Lower leg skin (tissue), 3 donors: ENCODE data around the gene PPEF2.

Source experiments
- POLR2A ChIP-seq, 2 donors: fragments of 450-650 bp; IDR thresholded peaks; one replicate each; pipeline ENCODE4 v1.6.1; 2016 to 2017; ENCODE audit warnings: antibody characterized with exemption in 2 of 2, mild to moderate bottlenecking in 1 of 2, moderate library complexity in 1 of 2
- TF ChIP-seq, protein P1 (sequence below), 3 donors: fragments of 450-650 bp; IDR thresholded peaks; one replicate each; pipeline ENCODE4 v1.5.1; 2016; ENCODE audit warnings: antibody characterized with exemption in 3 of 3, mild to moderate bottlenecking in 3 of 3, moderate library complexity in 2 of 3

DNA sequence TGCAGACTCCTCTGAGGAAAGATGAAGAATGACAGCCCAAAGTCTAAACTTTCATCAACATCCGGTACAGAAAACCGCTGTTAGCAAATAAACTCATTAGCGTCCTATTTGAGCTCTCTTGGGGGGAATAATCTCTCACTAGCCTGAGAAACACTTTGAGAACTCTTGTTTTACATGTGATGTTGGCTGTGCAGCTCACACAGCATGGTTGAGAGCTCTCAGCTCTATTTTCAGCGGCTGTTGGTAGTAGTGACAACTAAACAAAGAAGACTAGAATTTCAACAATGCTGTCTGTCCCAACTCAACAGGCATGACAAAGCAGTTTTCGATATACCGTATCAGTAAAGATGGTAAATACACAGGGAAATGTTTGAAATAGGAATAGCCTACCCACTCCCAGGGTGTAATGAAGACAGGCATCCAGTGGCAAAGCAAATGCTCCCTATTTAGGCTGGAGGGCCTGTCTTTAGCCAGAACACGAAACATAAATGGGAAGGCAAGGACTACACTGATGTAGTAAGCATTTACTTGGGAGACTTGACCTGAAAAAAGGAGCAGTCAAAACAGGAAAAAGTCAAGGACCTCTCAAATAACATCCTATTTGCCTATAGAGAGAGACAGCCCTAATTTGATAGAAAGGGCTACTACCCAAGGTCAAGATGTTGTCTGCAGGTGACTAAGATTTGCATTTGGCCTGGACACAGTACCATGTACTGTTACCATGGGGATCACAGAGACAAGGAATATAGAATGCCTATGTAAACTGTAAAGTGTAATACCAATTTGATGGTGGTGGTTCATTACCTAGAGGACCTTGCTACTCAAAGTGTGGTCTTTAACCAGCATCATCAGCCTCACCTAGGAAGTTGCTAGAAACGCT lies 60.4 kb downstream of the PPEF2 start:
- TF ChIP-seq, protein P1, sequence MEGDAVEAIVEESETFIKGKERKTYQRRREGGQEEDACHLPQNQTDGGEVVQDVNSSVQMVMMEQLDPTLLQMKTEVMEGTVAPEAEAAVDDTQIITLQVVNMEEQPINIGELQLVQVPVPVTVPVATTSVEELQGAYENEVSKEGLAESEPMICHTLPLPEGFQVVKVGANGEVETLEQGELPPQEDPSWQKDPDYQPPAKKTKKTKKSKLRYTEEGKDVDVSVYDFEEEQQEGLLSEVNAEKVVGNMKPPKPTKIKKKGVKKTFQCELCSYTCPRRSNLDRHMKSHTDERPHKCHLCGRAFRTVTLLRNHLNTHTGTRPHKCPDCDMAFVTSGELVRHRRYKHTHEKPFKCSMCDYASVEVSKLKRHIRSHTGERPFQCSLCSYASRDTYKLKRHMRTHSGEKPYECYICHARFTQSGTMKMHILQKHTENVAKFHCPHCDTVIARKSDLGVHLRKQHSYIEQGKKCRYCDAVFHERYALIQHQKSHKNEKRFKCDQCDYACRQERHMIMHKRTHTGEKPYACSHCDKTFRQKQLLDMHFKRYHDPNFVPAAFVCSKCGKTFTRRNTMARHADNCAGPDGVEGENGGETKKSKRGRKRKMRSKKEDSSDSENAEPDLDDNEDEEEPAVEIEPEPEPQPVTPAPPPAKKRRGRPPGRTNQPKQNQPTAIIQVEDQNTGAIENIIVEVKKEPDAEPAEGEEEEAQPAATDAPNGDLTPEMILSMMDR (IDR thresholded peaks at IDR 0.05), result no peak
- no peak for TF ChIP-seq POLR2A (IDR thresholded peaks at IDR 0.05)
